Activated CD8-positive, alpha-beta T cell treated with anti-CD3 and anti-CD28 coated beads for 36 hours (primary cell): ENCODE data around the gene PCSK5. TPM values are rescaled to one million over a fixed set of nuclear protein-coding genes. Genes with fewer than 3 reads are reported as not detected.
A peak's percentile ranks its signal among the peaks of the same experiment; 100 is the strongest.

Experiments used
- ATAC-seq: fragments of 200-7000 bp; cut with Tn5 transposase; one replicate; pipeline ENCODE4 v1.10.0; 2021; ENCODE audit warnings: mild to moderate bottlenecking, moderate library complexity
- CTCF ChIA-PET: fragments of 350-600 bp; sonication (Branson Sonifier 250); formaldehyde crosslinking; loops from one replicate; lab custom pipeline; 2021; ENCODE audit warnings: antibody characterized with exemption; lab: Charles Lee
- POLR2A ChIA-PET: fragments of 350-600 bp; sonication (Branson Sonifier 250); formaldehyde crosslinking; loops from one replicate; lab custom pipeline; 2021; ENCODE audit warnings: antibody characterized with exemption; lab: Charles Lee
- DNase-seq: peaks from one replicate; pipeline ENCODE4 v3.0.0-alpha.2; 2020
- H3K27ac Mint-ChIP-seq: one replicate; pipeline ENCODE4 v1.8.0; 2021; ENCODE audit warnings: mild to moderate bottlenecking, mixed read lengths
- H3K27me3 Mint-ChIP-seq: one replicate; pipeline ENCODE4 v1.8.0; 2021; ENCODE audit warnings: mixed read lengths
- H3K36me3 Mint-ChIP-seq: one replicate; pipeline ENCODE4 v1.8.0; 2021; ENCODE audit warnings: low read depth, mixed read lengths
- H3K4me1 Mint-ChIP-seq: one replicate; pipeline ENCODE4 v1.8.0; 2021; ENCODE audit warnings: low read depth, mixed read lengths
- H3K4me3 Mint-ChIP-seq: one replicate; pipeline ENCODE4 v1.8.0; 2021; ENCODE audit warnings: mild to moderate bottlenecking, moderate library complexity, mixed read lengths
- H3K9me3 Mint-ChIP-seq: one replicate; pipeline ENCODE4 v1.8.0; 2021; ENCODE audit warnings: mixed read lengths
- CTCF ChIP-seq: fragments of 200-600 bp; IDR thresholded peaks from one replicate; pipeline ENCODE4 v1.8.0; 2022; ENCODE audit warnings: antibody characterized with exemption, mild to moderate bottlenecking
- intact Hi-C: fragments of 100-400 bp; cut with micrococcal nuclease; formaldehyde crosslinking; loops from one replicate; pipeline ENCODE4 v1.10.0; 2022
- total RNA-seq, 2 experiments: library from RNA; stranded (reverse); gene quantifications; one replicate each; pipeline ENCODE4 v1.2.3, GENCODE V29; 2021

Gene PCSK5
- total RNA-seq, 2 experiments from 2014 or later, result 4.7 to 5.2 TPM

GRCh38 chr9:76394960-76395252 lies 504.4 kb downstream of the PCSK5 start:
- ATAC-seq, result peak; percentile 56
- POLR2A ChIA-PET, result interaction anchor here (1.0 to 1.3 kb wide), 4 partner anchors 15 to 317 kb away, joined by 3 to 4 read pairs (median 3); partner anchors contain the start of gene GCNT1
- intact Hi-C loops, result no loop called here

GRCh38 chr9:76395381-76395780 lies 504.9 kb downstream of the PCSK5 start:
- H3K4me3 Mint-ChIP-seq, result peak overlapping the region; percentile 85
- H3K4me1 Mint-ChIP-seq, result peaks cover 30% of the 10 kb centered on the region
- DNase-seq (no peak), ATAC-seq (no peak)
- CTCF ChIA-PET, result interaction anchor here (0.7 to 4.2 kb wide), 7 partner anchors 9 to 308 kb away, joined by 3 to 22 read pairs (median 11); no protein-coding TSS in a partner anchor
- TF ChIP-seq CTCF, result no peak
- peaks cover 7% of the 10 kb centered on the region for H3K9me3 Mint-ChIP-seq
- H3K36me3 Mint-ChIP-seq, result peaks cover 23% of the 10 kb centered on the region
- H3K27me3 Mint-ChIP-seq, result no peaks in the 10 kb centered on the region
- intact Hi-C loops, result no loop called here
- POLR2A ChIA-PET, result interaction anchor here (1.3 kb wide), 1 partner anchor 44 kb away, joined by 4 read pairs; no protein-coding TSS in a partner anchor
- H3K27ac Mint-ChIP-seq, result peak overlapping the region; percentile 59

More at GRCh38 chr9:76394960-76395252, 504.4 kb downstream of the PCSK5 start:
- Mint-ChIP-seq H3K27me3 (no peaks in the 10 kb centered on the region), H3K36me3 (peaks cover 23% of the 10 kb centered on the region), H3K27ac (peak overlapping the region; percentile 94), H3K9me3 (peaks cover 7% of the 10 kb centered on the region), H3K4me1 (peaks cover 27% of the 10 kb centered on the region), H3K4me3 (peak overlapping the region; percentile 85)
- DNase-seq, result peak; percentile 78
- CTCF ChIA-PET, result interaction anchor here (0.7 to 4.2 kb wide), 11 partner anchors 10 to 309 kb away, joined by 3 to 22 read pairs (median 6); partner anchors contain the start of gene GCNT1
- no peak for TF ChIP-seq CTCF

GRCh38 chr9:76396144-76396543 lies 505.7 kb downstream of the PCSK5 start:
- POLR2A ChIA-PET, result no interaction called here
- no peak for ATAC-seq
- Mint-ChIP-seq H3K4me1 (peaks cover 26% of the 10 kb centered on the region), H3K4me3 (no peak overlapping the region), H3K9me3 (peaks cover 7% of the 10 kb centered on the region), H3K27ac (no peak overlapping the region), H3K36me3 (peaks cover 16% of the 10 kb centered on the region), H3K27me3 (no peaks in the 10 kb centered on the region)
- CTCF ChIA-PET, result interaction anchor here (4.2 kb wide), 1 partner anchor 308 kb away, joined by 22 read pairs; no protein-coding TSS in a partner anchor
- no peak for DNase-seq
- no peak for TF ChIP-seq CTCF
- intact Hi-C loops, result no loop called here

- no peak for TF ChIP-seq CTCF
- H3K9me3 Mint-ChIP-seq, result peaks cover 6% of the 10 kb centered on the region
- intact Hi-C loops, result no loop called here
- ChIA-PET POLR2A (no interaction called here), CTCF (interaction anchor here (4.2 kb wide), 1 partner anchor 307 kb away, joined by 22 read pairs; no protein-coding TSS in a partner anchor)
- peaks cover 24% of the 10 kb centered on the region for H3K4me1 Mint-ChIP-seq
- no peak for ATAC-seq
- H3K27me3 Mint-ChIP-seq, result no peaks in the 10 kb centered on the region
- peaks cover 14% of the 10 kb centered on the region for H3K36me3 Mint-ChIP-seq
- no peak overlapping the region for H3K4me3 Mint-ChIP-seq
- no peak overlapping the region for H3K27ac Mint-ChIP-seq
- no peak for DNase-seq
These were observed 506.1 kb downstream of the PCSK5 start for GRCh38 chr9:76396597-76396996.

GRCh38 chr9:76399856-76400255 lies 509.4 kb downstream of the PCSK5 start:
- H3K9me3 Mint-ChIP-seq, result no peaks in the 10 kb centered on the region
- CTCF ChIA-PET, result interaction anchor here (2.0 to 2.9 kb wide), 2 partner anchors 47 to 259 kb away, joined by 6 to 8 read pairs; no protein-coding TSS in a partner anchor
- no peak for TF ChIP-seq CTCF
- no peaks in the 10 kb centered on the region for H3K27me3 Mint-ChIP-seq
- POLR2A ChIA-PET, result no interaction called here
- ATAC-seq (no peak), DNase-seq (no peak)
- H3K36me3 Mint-ChIP-seq, result no peaks in the 10 kb centered on the region
- intact Hi-C loops, result loop anchor here (5.0 kb wide), 1 partner anchor 57 kb away; the partner anchor contains the start of gene GCNT1
- H3K27ac Mint-ChIP-seq, result no peak overlapping the region
- H3K4me3 Mint-ChIP-seq, result no peak overlapping the region
- peaks cover 25% of the 10 kb centered on the region for H3K4me1 Mint-ChIP-seq
